PC-3 (cell line): ENCODE measurements around the gene COX10. TPM values are rescaled to one million over a fixed set of nuclear protein-coding genes. Genes with fewer than 3 reads are reported as not detected.

Experiments
- ATAC-seq: fragments of 200-7000 bp; cut with Tn5 transposase; 2 replicates; pipeline ENCODE4 v1.9.1; 2020; ENCODE audit warnings: mild to moderate bottlenecking, moderate library complexity
- BruUV-seq: library from RNA; stranded (reverse); fragments of 400-500 nt; replicated peaks from 2 replicates; lab custom pipeline; 2021; lab: Mats Ljungman, UMichigan
- CTCF ChIA-PET: fragments of 300-600 bp; sonication (Branson Sonifier 250); formaldehyde crosslinking; loops from one replicate; lab custom pipeline; 2022; ENCODE audit warnings: antibody characterized with exemption; lab: Charles Lee
- POLR2A ChIA-PET: fragments of 300-600 bp; sonication (Branson Sonifier 250); formaldehyde crosslinking; loops from one replicate; lab custom pipeline; 2022; ENCODE audit warnings: antibody characterized with exemption; ENCODE audit not compliant: unreplicated experiment; lab: Charles Lee
- DNase-seq: peaks from one replicate; pipeline ENCODE4 v3.0.0-alpha.2; 2015
- H2AFZ ChIP-seq: fragments of 300-600 bp; sonication (generic); 2 replicates; pipeline ENCODE4 v1.6.0; 2016; ENCODE audit warnings: antibody characterized with exemption, low read length
- H3F3A ChIP-seq: fragments of 300-600 bp; sonication (generic); one replicate; pipeline ENCODE4 v1.6.0; 2017; ENCODE audit warnings: antibody characterized with exemption, low read length, control low read depth, mild to moderate bottlenecking; ENCODE audit not compliant: unreplicated experiment
- H3K27ac ChIP-seq: fragments of 300-600 bp; sonication (generic); 2 replicates; pipeline ENCODE4 v1.5.1; 2016; ENCODE audit warnings: mild to moderate bottlenecking, low read length
- H3K27me3 ChIP-seq: fragments of 300-600 bp; sonication (generic); 2 replicates; pipeline ENCODE4 v1.6.1; 2016; ENCODE audit warnings: low read length, mixed read lengths
- H3K36me3 ChIP-seq: fragments of 300-600 bp; sonication (generic); 2 replicates; pipeline ENCODE4 v1.6.1; 2016; ENCODE audit warnings: low read depth, mixed run types, low read length, mixed read lengths
- H3K4me1 ChIP-seq: fragments of 300-600 bp; sonication (generic); 2 replicates; pipeline ENCODE4 v1.5.1; 2016; ENCODE audit warnings: low read length; ENCODE audit not compliant: insufficient read depth
- H3K4me2 ChIP-seq: fragments of 300-600 bp; sonication (generic); 2 replicates; pipeline ENCODE4 v1.6.0; 2016; ENCODE audit warnings: low read length
- H3K4me3 ChIP-seq: fragments of 300-600 bp; sonication (generic); 2 replicates; pipeline ENCODE4 v1.5.1; 2016; ENCODE audit warnings: mild to moderate bottlenecking, low read length, mixed read lengths
- H3K79me2 ChIP-seq: fragments of 300-600 bp; sonication (generic); 2 replicates; pipeline ENCODE4 v1.6.1; 2017; ENCODE audit warnings: low read length, mixed read lengths
- H3K9ac ChIP-seq: fragments of 300-600 bp; sonication (generic); 2 replicates; pipeline ENCODE4 v1.6.0; 2016; ENCODE audit warnings: mild to moderate bottlenecking, low read length
- H3K9me2 ChIP-seq: fragments of 300-600 bp; sonication (generic); replicated peaks from 2 replicates; pipeline ENCODE4 v1.6.1; 2016; ENCODE audit warnings: mixed run types, low read length, mixed read lengths
- H3K9me3 ChIP-seq: fragments of 300-600 bp; sonication (generic); 2 replicates; pipeline ENCODE4 v1.6.1; 2016; ENCODE audit warnings: low read length, mixed read lengths
- H4K20me1 ChIP-seq: fragments of 300-600 bp; sonication (generic); 2 replicates; pipeline ENCODE4 v1.6.1; 2016; ENCODE audit warnings: low read length, mixed read lengths
- EZH2 ChIP-seq: fragments of 300-600 bp; sonication (generic); IDR thresholded peaks from one replicate; pipeline ENCODE4 v1.6.1; 2017; ENCODE audit warnings: antibody characterized with exemption, mild to moderate bottlenecking, low read length; ENCODE audit not compliant: unreplicated experiment
- EZH2phosphoT487 ChIP-seq: fragments of 300-600 bp; sonication (generic); IDR thresholded peaks from 2 replicates; pipeline ENCODE4 v1.6.1; 2018; ENCODE audit warnings: mild to moderate bottlenecking, antibody characterized with exemption, low read length, borderline replicate concordance
- intact Hi-C: fragments of 100-400 bp; cut with micrococcal nuclease; formaldehyde crosslinking; loops from 2 replicates; pipeline ENCODE4 v1.9.0; 2023
- total RNA-seq: library from RNA; depleted of rRNA; stranded (reverse); fragments of >200 nt; gene quantifications from 2 replicates; pipeline ENCODE4 v1.2.3, GENCODE V29; 2014
- TF ChIP-seq, protein P1 (sequence below): fragments of 300-600 bp; sonication (generic); conservative IDR thresholded peaks from 2 replicates; pipeline ENCODE4 v1.5.1; 2017; ENCODE audit warnings: antibody characterized with exemption, low read depth, mild to moderate bottlenecking, low read length

COX10 gene
- total RNA-seq, 1 experiment from 2014 or later = 34.7 TPM

DNA sequence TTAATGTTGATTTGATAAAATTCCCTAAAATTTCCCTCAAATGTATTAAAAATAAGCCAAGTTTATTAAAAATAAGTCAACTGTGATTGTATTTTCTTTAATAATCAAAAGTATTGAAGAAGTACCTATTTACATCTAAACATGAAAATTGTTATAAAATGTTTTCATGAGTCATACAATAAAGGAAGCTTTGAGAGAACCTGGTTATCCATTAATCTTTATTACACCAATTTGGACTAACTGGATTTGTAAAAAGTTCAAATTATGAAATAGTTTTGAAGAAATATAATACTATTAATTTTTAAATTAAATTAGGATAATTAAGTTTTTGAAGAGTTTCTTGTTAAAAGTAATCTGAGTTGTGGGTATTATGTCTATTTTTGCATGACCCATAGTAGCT lies 63.8 kb downstream of the COX10 start:
- no TSS peak for BruUV-seq
- Histone ChIP-seq H3K4me3 (no peak overlapping the region), H3K79me2 (no peaks in the 10 kb centered on the region), H3K27me3 (no peaks in the 10 kb centered on the region), H3K9me2 (no peaks in the 10 kb centered on the region), H3K36me3 (no peaks in the 10 kb centered on the region), H4K20me1 (no peaks in the 10 kb centered on the region), H3K4me2 (no peak overlapping the region), H3K4me1 (0 out of 2 replicates have a peak, but pooled peaks cover 3% of the 10 kb centered on the region), H3K9me3 (no peaks in the 10 kb centered on the region), H2AFZ (no peak overlapping the region), H3F3A (no peaks in the 10 kb centered on the region), H3K27ac (no peak overlapping the region), H3K9ac (no peak overlapping the region)
- intact Hi-C loops = no loop called here
- ATAC-seq = no peak
- POLR2A ChIA-PET = no interaction called here
- DNase-seq = no peak
- CTCF ChIA-PET = no interaction called here
- TF ChIP-seq, protein P1, sequence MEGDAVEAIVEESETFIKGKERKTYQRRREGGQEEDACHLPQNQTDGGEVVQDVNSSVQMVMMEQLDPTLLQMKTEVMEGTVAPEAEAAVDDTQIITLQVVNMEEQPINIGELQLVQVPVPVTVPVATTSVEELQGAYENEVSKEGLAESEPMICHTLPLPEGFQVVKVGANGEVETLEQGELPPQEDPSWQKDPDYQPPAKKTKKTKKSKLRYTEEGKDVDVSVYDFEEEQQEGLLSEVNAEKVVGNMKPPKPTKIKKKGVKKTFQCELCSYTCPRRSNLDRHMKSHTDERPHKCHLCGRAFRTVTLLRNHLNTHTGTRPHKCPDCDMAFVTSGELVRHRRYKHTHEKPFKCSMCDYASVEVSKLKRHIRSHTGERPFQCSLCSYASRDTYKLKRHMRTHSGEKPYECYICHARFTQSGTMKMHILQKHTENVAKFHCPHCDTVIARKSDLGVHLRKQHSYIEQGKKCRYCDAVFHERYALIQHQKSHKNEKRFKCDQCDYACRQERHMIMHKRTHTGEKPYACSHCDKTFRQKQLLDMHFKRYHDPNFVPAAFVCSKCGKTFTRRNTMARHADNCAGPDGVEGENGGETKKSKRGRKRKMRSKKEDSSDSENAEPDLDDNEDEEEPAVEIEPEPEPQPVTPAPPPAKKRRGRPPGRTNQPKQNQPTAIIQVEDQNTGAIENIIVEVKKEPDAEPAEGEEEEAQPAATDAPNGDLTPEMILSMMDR = no peak
- TF ChIP-seq EZH2phosphoT487 (no peak), EZH2 (no peak)

DNA sequence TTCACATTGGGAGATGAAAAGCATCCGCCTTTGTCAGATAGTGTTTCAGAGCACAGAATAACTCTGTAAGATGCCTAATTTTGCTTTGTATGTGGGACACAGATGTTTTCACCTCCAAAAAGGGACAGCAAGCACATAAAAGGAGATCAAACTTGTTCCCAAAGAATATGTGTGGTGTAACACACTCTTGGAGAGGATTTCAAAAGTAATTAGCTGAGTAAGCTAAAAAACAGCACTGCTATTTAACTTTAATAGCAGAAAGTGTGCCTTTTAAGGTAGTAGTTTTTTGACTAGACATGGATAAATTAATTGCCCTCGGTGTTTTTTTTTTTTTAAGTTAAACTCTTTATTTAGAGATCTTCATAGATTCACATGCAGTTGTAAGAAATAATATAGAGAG lies 65.2 kb downstream of the COX10 start:
- ChIA-PET CTCF (no interaction called here), POLR2A (no interaction called here)
- H3K27me3 ChIP-seq = no peaks in the 10 kb centered on the region
- H3K27ac ChIP-seq = no peak overlapping the region
- H3K9ac ChIP-seq = no peak overlapping the region
- H4K20me1 ChIP-seq = no peaks in the 10 kb centered on the region
- H3K9me3 ChIP-seq = no peaks in the 10 kb centered on the region
- no peaks in the 10 kb centered on the region for H3K79me2 ChIP-seq
- DNase-seq (no peak), ATAC-seq (no peak)
- H3K9me2 ChIP-seq = no peaks in the 10 kb centered on the region
- no peak overlapping the region for H3K4me3 ChIP-seq
- TF ChIP-seq, protein P1 = no peak
- TF ChIP-seq EZH2 = no peak
- no peak for TF ChIP-seq EZH2phosphoT487
- H3K4me2 ChIP-seq = no peak overlapping the region
- H3K36me3 ChIP-seq = no peaks in the 10 kb centered on the region
- H3K4me1 ChIP-seq = 0 out of 2 replicates have a peak, but pooled peaks cover 3% of the 10 kb centered on the region
- BruUV-seq = no TSS peak
- intact Hi-C loops = no loop called here
- H2AFZ ChIP-seq = no peak overlapping the region
- H3F3A ChIP-seq = no peaks in the 10 kb centered on the region

DNA sequence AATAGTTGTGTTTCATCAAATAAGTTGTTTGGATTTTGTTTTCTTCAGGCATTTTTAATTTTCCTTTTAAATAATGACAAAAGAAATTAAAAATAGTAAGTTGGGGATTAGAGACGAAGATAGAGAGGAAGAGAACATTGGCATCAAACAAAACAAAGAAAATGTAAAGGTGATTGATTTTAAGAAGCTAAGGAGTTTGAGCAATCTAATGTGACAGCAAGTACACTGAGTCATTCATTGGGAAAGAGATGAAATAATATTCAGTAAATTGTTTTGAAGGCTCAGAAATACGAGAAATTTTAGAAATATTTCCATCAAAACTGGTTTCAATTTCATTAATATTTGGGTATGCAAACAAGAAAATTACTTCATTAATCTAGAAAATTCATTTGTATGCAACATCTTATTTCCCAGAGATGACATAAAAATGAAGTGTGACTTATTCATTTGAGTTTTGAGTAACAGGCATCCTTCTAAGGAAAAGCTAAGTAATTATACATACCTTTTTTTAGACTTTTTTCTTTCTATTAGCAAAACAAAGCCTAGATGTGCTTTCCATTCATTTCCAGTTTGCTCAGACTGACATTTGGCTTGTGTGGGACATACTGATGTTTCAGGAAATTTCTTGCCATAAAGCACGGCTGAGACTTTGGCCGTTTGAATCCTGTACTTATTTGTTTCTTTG lies 66.7 kb downstream of the COX10 start:
- Histone ChIP-seq H3K27me3 (no peaks in the 10 kb centered on the region), H3F3A (no peaks in the 10 kb centered on the region), H3K27ac (no peak overlapping the region), H3K4me2 (no peak overlapping the region), H3K9me3 (no peaks in the 10 kb centered on the region), H3K4me3 (no peak overlapping the region), H4K20me1 (no peaks in the 10 kb centered on the region), H3K36me3 (no peaks in the 10 kb centered on the region), H2AFZ (no peak overlapping the region), H3K79me2 (no peaks in the 10 kb centered on the region), H3K9me2 (no peaks in the 10 kb centered on the region), H3K9ac (no peak overlapping the region), H3K4me1 (0 out of 2 replicates have a peak, but pooled peaks cover 3% of the 10 kb centered on the region)
- ATAC-seq = no peak
- no peak for DNase-seq
- intact Hi-C loops = no loop called here
- BruUV-seq = no TSS peak
- CTCF ChIA-PET = no interaction called here
- TF ChIP-seq EZH2phosphoT487 (no peak), EZH2 (no peak)
- TF ChIP-seq, protein P1 = no peak
- POLR2A ChIA-PET = no interaction called here
